HEK293 (cell line): Measurements from ENCODE around the gene EFCAB12.

ENCODE experiments used
- BCL11B ChIP-seq: fragments of 450-650 bp; formaldehyde crosslinking; IDR thresholded peaks from 2 replicates; pipeline ENCODE4 v1.5.1; 2016; ENCODE audit warnings: low read depth, missing biosample characterization, missing genetic modification characterization
- IKZF3 ChIP-seq: fragments of 450-650 bp; IDR thresholded peaks from 2 replicates; pipeline ENCODE4 v1.5.0; 2018; ENCODE audit warnings: missing biosample characterization, mild to moderate bottlenecking, missing genetic modification characterization, moderate library complexity
- KLF9 ChIP-seq: fragments of 450-650 bp; formaldehyde crosslinking; IDR thresholded peaks from 2 replicates; pipeline ENCODE4 v1.5.1; 2016; ENCODE audit warnings: missing biosample characterization, missing genetic modification characterization, low read depth
- MEIS1 ChIP-seq: sonication (generic); formaldehyde crosslinking; IDR thresholded peaks from 2 replicates; pipeline ENCODE4 v1.8.1; 2022; ENCODE audit warnings: missing genetic modification reagents, mild to moderate bottlenecking, borderline replicate concordance
- OSR2 ChIP-seq: fragments of 450-650 bp; formaldehyde crosslinking; IDR thresholded peaks from 2 replicates; pipeline ENCODE4 v1.5.1; 2016; ENCODE audit warnings: missing biosample characterization, missing genetic modification characterization
- OVOL3 ChIP-seq: fragments of 450-650 bp; formaldehyde crosslinking; IDR thresholded peaks from 2 replicates; pipeline ENCODE4 v1.5.1; 2016; ENCODE audit warnings: missing biosample characterization, missing genetic modification characterization
- SCRT1 ChIP-seq: fragments of 450-650 bp; formaldehyde crosslinking; IDR thresholded peaks from 2 replicates; pipeline ENCODE4 v1.5.1; 2016; ENCODE audit warnings: missing biosample characterization, missing genetic modification characterization, borderline replicate concordance
- WT1 ChIP-seq: fragments of 450-650 bp; formaldehyde crosslinking; IDR thresholded peaks from 2 replicates; pipeline ENCODE4 v1.5.1; 2016; ENCODE audit warnings: missing biosample characterization, missing genetic modification characterization
- YY1 ChIP-seq: fragments of 450-650 bp; formaldehyde crosslinking; IDR thresholded peaks from 2 replicates; pipeline ENCODE4 v1.5.1; 2018; ENCODE audit warnings: missing biosample characterization, missing genetic modification characterization
- YY2 ChIP-seq: fragments of 450-650 bp; formaldehyde crosslinking; IDR thresholded peaks from 2 replicates; pipeline ENCODE4 v1.5.1; 2016; ENCODE audit warnings: missing biosample characterization, missing genetic modification characterization
- ZBTB17 ChIP-seq: fragments of 450-650 bp; formaldehyde crosslinking; IDR thresholded peaks from 2 replicates; pipeline ENCODE4 v1.5.1; 2016; ENCODE audit warnings: missing biosample characterization, missing genetic modification characterization
- ZBTB8A ChIP-seq: fragments of 450-650 bp; formaldehyde crosslinking; IDR thresholded peaks from 2 replicates; pipeline ENCODE4 v1.5.1; 2016; ENCODE audit warnings: missing biosample characterization, missing genetic modification characterization
- ZNF140 ChIP-seq: fragments of 450-650 bp; formaldehyde crosslinking; IDR thresholded peaks from 2 replicates; pipeline ENCODE4 v1.5.1; 2016; ENCODE audit warnings: missing biosample characterization, missing genetic modification characterization
- ZNF184 ChIP-seq: fragments of 450-650 bp; IDR thresholded peaks from 2 replicates; pipeline ENCODE4 v1.5.1; 2018; ENCODE audit warnings: missing biosample characterization, mild to moderate bottlenecking, missing genetic modification characterization
- ZNF335 ChIP-seq: fragments of 450-650 bp; formaldehyde crosslinking; conservative IDR thresholded peaks from 2 replicates; pipeline ENCODE4 v1.5.1; 2016; ENCODE audit warnings: missing biosample characterization, missing genetic modification characterization
- ZNF350 ChIP-seq: fragments of 450-650 bp; formaldehyde crosslinking; IDR thresholded peaks from 2 replicates; pipeline ENCODE4 v1.5.0; 2017; ENCODE audit warnings: missing biosample characterization, mild to moderate bottlenecking, missing genetic modification characterization
- ZNF391 ChIP-seq: fragments of 450-650 bp; formaldehyde crosslinking; IDR thresholded peaks from 2 replicates; pipeline ENCODE4 v1.5.1; 2016; ENCODE audit warnings: low read depth, missing biosample characterization, missing genetic modification characterization, borderline replicate concordance
- ZNF416 ChIP-seq: fragments of 450-650 bp; formaldehyde crosslinking; IDR thresholded peaks from 2 replicates; pipeline ENCODE4 v1.5.1; 2016; ENCODE audit warnings: missing biosample characterization, missing genetic modification characterization
- ZNF510 ChIP-seq: fragments of 450-650 bp; formaldehyde crosslinking; IDR thresholded peaks from 2 replicates; pipeline ENCODE4 v1.5.1; 2018; ENCODE audit warnings: mild to moderate bottlenecking, missing genetic modification characterization, missing biosample characterization; ENCODE audit not compliant: insufficient replicate concordance
- ZNF555 ChIP-seq: fragments of 450-650 bp; formaldehyde crosslinking; conservative IDR thresholded peaks from 2 replicates; pipeline ENCODE4 v1.5.1; 2017; ENCODE audit warnings: missing biosample characterization, mild to moderate bottlenecking, missing genetic modification characterization, inconsistent platforms
- ZNF629 ChIP-seq: fragments of 450-650 bp; formaldehyde crosslinking; IDR thresholded peaks from 2 replicates; pipeline ENCODE4 v1.5.1; 2017; ENCODE audit warnings: missing biosample characterization, missing genetic modification characterization
- TF ChIP-seq, protein P1 (sequence below): fragments of 450-650 bp; formaldehyde crosslinking; IDR thresholded peaks from 2 replicates; pipeline ENCODE4 v1.5.1; 2016; ENCODE audit warnings: missing biosample characterization, missing genetic modification characterization
- TF ChIP-seq, protein P2 (sequence below): fragments of 450-650 bp; formaldehyde crosslinking; IDR thresholded peaks from 2 replicates; pipeline ENCODE4 v1.5.1; 2016; ENCODE audit warnings: missing biosample characterization, missing genetic modification characterization
- TF ChIP-seq, protein P3 (sequence below): fragments of 450-650 bp; formaldehyde crosslinking; IDR thresholded peaks from 2 replicates; pipeline ENCODE4 v1.5.1; 2016; ENCODE audit warnings: missing biosample characterization, missing genetic modification characterization
- TF ChIP-seq, protein P4 (sequence below): IDR thresholded peaks from 2 replicates; pipeline ENCODE4 v1.6.1; 2011; ENCODE audit warnings: mild to moderate bottlenecking, low read depth, low read length, borderline replicate concordance
- TF ChIP-seq, protein P5 (sequence below): fragments of 450-650 bp; formaldehyde crosslinking; conservative IDR thresholded peaks from 2 replicates; pipeline ENCODE4 v1.5.1; 2016; ENCODE audit warnings: low read depth, missing biosample characterization, missing genetic modification characterization
- TF ChIP-seq, protein P6 (sequence below): fragments of 450-650 bp; formaldehyde crosslinking; IDR thresholded peaks from 2 replicates; pipeline ENCODE4 v1.5.1; 2017; ENCODE audit warnings: missing biosample characterization, missing genetic modification characterization

EFCAB12 gene

DNA sequence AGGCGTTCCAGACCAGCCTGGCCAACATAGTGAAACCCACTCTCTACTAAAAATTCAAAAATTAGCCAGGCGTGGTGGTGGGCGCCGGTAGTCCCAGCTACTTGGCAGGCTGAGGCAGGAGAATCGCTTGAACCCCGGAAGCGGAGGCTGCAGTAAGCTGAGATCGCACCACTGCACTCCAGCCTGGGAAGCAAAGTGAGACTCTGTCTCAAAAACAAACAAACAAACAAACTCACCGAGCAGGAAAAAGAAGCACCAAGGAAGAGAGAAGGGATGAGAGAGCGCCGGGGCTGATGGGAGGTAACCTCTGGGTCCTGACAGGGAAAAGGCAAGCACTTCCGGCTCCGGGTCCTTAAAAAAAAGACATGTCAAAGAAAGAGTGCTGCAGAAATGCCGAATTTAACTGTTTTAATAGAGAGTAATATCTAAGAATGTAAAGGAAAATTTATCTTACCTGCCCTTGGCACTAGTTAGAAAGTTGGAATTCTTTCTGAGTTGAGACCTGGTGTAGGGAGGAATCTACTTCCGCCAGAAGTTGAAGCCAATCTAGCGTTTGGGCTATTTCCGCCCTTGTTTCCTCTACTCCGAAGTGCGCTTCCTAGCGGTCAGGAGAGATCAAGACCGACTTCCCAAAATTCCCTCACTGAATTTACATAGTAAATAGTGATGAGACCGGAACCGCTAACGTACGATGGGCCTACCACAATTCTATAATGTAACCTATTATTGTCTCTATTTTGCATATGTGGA, 29.1 kb downstream of the EFCAB12 start (continued):
- TF ChIP-seq, protein P1, sequence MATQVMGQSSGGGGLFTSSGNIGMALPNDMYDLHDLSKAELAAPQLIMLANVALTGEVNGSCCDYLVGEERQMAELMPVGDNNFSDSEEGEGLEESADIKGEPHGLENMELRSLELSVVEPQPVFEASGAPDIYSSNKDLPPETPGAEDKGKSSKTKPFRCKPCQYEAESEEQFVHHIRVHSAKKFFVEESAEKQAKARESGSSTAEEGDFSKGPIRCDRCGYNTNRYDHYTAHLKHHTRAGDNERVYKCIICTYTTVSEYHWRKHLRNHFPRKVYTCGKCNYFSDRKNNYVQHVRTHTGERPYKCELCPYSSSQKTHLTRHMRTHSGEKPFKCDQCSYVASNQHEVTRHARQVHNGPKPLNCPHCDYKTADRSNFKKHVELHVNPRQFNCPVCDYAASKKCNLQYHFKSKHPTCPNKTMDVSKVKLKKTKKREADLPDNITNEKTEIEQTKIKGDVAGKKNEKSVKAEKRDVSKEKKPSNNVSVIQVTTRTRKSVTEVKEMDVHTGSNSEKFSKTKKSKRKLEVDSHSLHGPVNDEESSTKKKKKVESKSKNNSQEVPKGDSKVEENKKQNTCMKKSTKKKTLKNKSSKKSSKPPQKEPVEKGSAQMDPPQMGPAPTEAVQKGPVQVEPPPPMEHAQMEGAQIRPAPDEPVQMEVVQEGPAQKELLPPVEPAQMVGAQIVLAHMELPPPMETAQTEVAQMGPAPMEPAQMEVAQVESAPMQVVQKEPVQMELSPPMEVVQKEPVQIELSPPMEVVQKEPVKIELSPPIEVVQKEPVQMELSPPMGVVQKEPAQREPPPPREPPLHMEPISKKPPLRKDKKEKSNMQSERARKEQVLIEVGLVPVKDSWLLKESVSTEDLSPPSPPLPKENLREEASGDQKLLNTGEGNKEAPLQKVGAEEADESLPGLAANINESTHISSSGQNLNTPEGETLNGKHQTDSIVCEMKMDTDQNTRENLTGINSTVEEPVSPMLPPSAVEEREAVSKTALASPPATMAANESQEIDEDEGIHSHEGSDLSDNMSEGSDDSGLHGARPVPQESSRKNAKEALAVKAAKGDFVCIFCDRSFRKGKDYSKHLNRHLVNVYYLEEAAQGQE (tag by site-specific recombination) = no peak
- TF ChIP-seq OSR2 (tag by site-specific recombination) (no peak), BCL11B (tag by site-specific recombination) (no peak), ZNF416 (tag by site-specific recombination) (no peak), ZNF629 (peak; percentile 68), ZNF335 (tag by site-specific recombination) (peak; percentile 95), YY2 (tag by site-specific recombination) (peak; percentile 47; the same call in 1 of the 2 replicates), YY1 (tag by site-specific recombination) (no peak), ZNF391 (tag by site-specific recombination) (no peak), MEIS1 (no peak), WT1 (tag by site-specific recombination) (peak; percentile 85), ZNF140 (tag by site-specific recombination) (no peak), ZBTB8A (tag by site-specific recombination) (peak; percentile 44; the same call in 1 of the 2 replicates), IKZF3 (tag by site-specific recombination) (peak; percentile 85), ZNF350 (tag by site-specific recombination) (no peak), OVOL3 (tag by site-specific recombination) (peak; percentile 100), ZNF510 (no peak), SCRT1 (tag by site-specific recombination) (no peak), ZNF555 (tag by site-specific recombination) (no peak), ZNF184 (no peak), ZBTB17 (tag by site-specific recombination) (peak; percentile 86), KLF9 (tag by site-specific recombination) (no peak)
- TF ChIP-seq, protein P2, sequence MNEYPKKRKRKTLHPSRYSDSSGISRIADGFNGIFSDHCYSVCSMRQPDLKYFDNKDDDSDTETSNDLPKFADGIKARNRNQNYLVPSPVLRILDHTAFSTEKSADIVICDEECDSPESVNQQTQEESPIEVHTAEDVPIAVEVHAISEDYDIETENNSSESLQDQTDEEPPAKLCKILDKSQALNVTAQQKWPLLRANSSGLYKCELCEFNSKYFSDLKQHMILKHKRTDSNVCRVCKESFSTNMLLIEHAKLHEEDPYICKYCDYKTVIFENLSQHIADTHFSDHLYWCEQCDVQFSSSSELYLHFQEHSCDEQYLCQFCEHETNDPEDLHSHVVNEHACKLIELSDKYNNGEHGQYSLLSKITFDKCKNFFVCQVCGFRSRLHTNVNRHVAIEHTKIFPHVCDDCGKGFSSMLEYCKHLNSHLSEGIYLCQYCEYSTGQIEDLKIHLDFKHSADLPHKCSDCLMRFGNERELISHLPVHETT (tag by site-specific recombination) = peak; percentile 74
- TF ChIP-seq, protein P3, sequence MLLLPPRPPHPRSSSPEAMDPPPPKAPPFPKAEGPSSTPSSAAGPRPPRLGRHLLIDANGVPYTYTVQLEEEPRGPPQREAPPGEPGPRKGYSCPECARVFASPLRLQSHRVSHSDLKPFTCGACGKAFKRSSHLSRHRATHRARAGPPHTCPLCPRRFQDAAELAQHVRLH = peak; percentile 54; the same call in 1 of the 2 replicates
- TF ChIP-seq, protein P4, sequence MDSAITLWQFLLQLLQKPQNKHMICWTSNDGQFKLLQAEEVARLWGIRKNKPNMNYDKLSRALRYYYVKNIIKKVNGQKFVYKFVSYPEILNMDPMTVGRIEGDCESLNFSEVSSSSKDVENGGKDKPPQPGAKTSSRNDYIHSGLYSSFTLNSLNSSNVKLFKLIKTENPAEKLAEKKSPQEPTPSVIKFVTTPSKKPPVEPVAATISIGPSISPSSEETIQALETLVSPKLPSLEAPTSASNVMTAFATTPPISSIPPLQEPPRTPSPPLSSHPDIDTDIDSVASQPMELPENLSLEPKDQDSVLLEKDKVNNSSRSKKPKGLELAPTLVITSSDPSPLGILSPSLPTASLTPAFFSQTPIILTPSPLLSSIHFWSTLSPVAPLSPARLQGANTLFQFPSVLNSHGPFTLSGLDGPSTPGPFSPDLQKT = peak; percentile 89
- TF ChIP-seq, protein P5, sequence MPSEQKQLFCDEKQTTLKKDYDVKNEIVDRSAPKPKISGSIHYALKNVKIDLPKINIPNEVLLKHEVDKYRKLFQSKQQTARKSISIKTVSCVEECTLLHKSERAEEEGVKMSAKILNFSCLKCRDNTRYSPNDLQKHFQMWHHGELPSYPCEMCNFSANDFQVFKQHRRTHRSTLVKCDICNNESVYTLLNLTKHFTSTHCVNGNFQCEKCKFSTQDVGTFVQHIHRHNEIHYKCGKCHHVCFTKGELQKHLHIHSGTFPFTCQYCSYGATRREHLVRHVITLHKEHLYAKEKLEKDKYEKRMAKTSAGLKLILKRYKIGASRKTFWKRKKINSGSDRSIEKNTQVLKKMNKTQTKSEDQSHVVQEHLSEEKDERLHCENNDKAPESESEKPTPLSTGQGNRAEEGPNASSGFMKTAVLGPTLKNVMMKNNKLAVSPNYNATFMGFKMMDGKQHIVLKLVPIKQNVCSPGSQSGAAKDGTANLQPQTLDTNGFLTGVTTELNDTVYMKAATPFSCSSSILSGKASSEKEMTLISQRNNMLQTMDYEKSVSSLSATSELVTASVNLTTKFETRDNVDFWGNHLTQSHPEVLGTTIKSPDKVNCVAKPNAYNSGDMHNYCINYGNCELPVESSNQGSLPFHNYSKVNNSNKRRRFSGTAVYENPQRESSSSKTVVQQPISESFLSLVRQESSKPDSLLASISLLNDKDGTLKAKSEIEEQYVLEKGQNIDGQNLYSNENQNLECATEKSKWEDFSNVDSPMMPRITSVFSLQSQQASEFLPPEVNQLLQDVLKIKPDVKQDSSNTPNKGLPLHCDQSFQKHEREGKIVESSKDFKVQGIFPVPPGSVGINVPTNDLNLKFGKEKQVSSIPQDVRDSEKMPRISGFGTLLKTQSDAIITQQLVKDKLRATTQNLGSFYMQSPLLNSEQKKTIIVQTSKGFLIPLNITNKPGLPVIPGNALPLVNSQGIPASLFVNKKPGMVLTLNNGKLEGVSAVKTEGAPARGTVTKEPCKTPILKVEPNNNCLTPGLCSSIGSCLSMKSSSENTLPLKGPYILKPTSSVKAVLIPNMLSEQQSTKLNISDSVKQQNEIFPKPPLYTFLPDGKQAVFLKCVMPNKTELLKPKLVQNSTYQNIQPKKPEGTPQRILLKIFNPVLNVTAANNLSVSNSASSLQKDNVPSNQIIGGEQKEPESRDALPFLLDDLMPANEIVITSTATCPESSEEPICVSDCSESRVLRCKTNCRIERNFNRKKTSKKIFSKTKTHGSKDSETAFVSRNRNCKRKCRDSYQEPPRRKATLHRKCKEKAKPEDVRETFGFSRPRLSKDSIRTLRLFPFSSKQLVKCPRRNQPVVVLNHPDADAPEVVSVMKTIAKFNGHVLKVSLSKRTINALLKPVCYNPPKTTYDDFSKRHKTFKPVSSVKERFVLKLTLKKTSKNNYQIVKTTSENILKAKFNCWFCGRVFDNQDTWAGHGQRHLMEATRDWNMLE (tag by site-specific recombination) = peak; percentile 96
- TF ChIP-seq, protein P6, sequence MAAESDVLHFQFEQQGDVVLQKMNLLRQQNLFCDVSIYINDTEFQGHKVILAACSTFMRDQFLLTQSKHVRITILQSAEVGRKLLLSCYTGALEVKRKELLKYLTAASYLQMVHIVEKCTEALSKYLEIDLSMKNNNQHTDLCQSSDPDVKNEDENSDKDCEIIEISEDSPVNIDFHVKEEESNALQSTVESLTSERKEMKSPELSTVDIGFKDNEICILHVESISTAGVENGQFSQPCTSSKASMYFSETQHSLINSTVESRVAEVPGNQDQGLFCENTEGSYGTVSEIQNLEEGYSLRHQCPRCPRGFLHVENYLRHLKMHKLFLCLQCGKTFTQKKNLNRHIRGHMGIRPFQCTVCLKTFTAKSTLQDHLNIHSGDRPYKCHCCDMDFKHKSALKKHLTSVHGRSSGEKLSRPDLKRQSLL (tag by site-specific recombination) = 0 out of 2 replicates have a peak, but pooled peaks have one; percentile 22
